Putamen (tissue), 1 donor: Measurements from ENCODE around the gene TPD52L2.

Experiments used
- DNase-seq: peaks from one replicate; pipeline ENCODE4 v3.0.0-alpha.2; 2016; ENCODE audit warnings: low spot score

Gene TPD52L2

GRCh38 chr20:63932606-63933160, 67.6 kb downstream of the TPD52L2 start:
- no peak for DNase-seq

GRCh38 chr20:63933646-63934045, 68.6 kb downstream of the TPD52L2 start:
- no peak for DNase-seq

DNA sequence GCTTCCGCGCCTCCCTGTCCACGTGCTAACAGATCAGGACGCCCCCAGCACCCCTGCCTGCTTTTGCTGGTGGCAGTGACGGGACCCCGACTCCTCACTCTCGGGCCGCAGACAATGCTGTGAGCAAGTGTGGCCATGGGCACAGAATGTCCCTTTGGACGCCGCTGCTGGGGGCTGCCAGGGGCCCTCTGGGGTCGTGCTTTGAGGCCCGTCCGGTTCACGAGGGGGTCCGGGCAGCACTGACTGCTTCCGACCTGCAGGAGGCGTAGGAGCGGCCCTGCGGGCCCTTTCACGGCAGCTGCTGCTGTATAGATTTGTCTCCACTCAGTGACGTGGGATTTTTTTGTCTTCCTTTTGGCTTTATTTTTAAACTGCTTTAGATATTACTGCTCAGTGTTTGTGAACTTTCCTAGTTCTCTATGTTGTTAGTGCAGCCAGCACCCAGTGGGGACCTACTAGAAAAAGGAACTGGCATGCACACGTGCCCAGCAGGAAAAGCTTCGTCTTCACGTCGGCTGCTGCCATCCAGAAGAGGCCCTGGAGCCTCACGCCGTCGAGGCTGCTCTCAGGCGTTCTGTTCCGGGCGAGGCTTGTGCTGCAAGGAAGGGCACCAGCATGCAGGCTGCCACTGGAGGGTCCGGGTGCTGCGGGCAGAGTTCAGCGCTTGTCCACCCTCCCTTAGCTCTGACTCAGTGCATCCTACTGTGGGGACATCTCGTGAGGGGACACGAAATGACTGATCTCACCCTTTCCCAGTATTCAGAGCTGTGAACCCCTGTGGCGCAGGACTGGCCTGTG, 69.4 kb downstream of the TPD52L2 start:
- no peak for DNase-seq

DNA sequence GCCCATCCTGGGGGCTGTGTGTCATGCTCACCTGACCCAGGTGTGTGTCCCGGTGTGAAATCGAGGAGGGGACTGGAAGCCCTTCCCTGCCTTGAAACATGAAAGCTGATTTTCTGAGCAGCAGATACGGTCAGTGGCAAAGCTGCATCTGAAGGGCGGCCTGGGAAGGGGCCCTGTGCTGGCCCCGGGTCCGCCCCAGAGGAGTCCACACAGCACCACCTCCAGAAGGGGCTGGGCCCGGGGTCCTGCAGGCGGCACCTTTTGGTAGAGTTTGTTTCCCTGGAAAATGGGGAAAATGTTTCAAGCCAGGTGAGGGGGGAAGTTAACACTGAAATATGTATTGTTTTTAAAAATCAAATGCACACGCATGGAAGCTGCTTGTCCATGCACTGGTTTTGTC, 70.4 kb downstream of the TPD52L2 start:
- no peak for DNase-seq

DNA sequence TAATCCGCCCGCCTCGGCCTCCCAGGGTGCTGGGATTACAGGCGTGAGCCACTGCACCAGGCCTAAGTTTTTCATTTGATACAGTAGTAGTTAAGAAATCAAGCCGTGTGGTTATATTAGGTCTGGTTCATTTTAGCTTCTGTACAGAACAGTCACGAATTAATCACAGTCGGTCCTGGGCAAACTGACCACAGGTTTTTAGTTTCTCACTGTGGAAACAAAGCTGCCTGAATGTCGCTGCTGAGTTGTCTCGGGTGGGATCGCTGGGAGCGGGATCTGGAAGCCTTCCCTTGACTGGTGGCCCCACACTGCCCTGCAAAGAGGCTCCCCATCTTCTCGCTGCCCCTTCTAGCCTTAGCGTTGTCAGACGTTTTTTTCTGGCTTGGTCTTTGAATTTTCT, 72.5 kb downstream of the TPD52L2 start:
- DNase-seq: no peak

DNA sequence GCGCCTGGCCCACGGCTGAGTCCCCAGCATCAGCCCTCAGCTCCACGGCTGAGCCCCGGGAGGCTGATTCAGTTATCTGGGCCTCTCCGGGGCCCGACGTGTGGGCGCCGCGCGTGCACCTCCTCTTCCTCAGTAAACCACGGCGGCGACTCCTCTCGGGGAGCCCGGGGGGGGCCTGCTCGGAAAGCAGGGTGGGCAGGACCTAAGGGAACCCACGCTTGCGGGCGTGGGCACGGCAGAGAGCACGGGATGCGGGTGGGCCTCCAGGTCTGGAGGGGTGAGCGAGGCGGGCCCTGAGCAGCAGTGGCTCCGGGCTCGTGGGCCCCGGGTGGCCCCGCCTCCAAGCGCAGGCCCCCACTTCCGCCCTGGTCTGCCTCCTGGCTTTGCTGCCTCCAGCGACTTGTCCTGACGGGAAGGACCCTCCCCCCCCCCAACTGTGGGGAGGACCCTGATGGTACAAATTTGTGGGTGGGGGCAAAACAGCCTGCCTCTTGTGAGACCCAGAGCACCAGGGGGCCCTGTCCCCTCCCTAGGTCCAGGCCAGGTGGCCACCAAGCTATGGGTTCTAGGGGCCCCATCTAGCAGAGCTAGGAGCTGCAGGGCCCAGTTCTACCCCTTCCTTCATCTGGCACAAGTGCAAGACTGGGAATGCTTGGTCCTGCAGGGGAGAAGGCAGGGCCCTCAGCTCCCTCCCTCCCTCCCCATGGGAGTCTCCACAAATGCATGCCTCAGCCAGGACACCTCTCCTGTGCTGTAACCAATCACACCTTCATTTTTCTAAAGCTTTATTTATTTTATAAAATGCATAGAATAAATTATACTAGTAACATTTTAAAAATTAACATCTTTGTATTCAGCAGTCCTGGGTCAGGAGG, 74.2 kb downstream of the TPD52L2 start:
- DNase-seq: no peak

GRCh38 chr20:63940071-63940471, 75.0 kb downstream of the TPD52L2 start:
- DNase-seq: no peak

GRCh38 chr20:63940472-63941266, 75.6 kb downstream of the TPD52L2 start:
- DNase-seq: no peak
